A673 (cell line): Measurements from ENCODE around the gene IL12A.

Source experiments
- CTCF ChIP-seq: fragments of 300-800, 200-600 bp; sonication (generic); conservative IDR thresholded peaks from 2 replicates; pipeline ENCODE4 v1.5.1; 2017; ENCODE audit warnings: low read depth, mild to moderate bottlenecking, antibody characterized with exemption, low read length, moderate library complexity, mixed read lengths
- EZH2 ChIP-seq: fragments of 200-600 bp; sonication (generic); IDR thresholded peaks from 2 replicates; pipeline ENCODE4 v1.6.1; 2017; ENCODE audit warnings: borderline replicate concordance, low read depth, mild to moderate bottlenecking, mixed read lengths, antibody characterized with exemption, low read length; ENCODE audit not compliant: poor library complexity, severe bottlenecking

- TF ChIP-seq CTCF (no peak), EZH2 (no peak)
These were observed 23.5 kb downstream of the IL12A start for GRCh38 chr3:160012108-160012507.
